Fibroblast of lung (primary cell): ENCODE measurements around the gene SEC22A. TPM values are rescaled to one million over a fixed set of nuclear protein-coding genes. Genes with fewer than 3 reads are reported as not detected.

ENCODE experiments used
- DNase-seq, 2 donors: peaks; one replicate each; pipeline versions ENCODE4 v3.0.0 to v3.0.0-alpha.2; 2010; ENCODE audit warnings: low read depth in 2 of 2
- H2AFZ ChIP-seq: 2 replicates; pipeline ENCODE4 v1.5.1; 2012; ENCODE audit warnings: low read length, control low read depth, inconsistent platforms
- H3K27ac ChIP-seq: 2 replicates; pipeline ENCODE4 v1.5.1; 2011; ENCODE audit warnings: low read length, control low read depth; ENCODE audit not compliant: insufficient read depth
- H3K27me3 ChIP-seq: 2 replicates; pipeline ENCODE4 v1.5.1; 2011; ENCODE audit warnings: mild to moderate bottlenecking, low read length; ENCODE audit not compliant: control insufficient read depth, insufficient read depth
- H3K36me3 ChIP-seq: 2 replicates; pipeline ENCODE4 v1.5.1; 2011; ENCODE audit warnings: low read length; ENCODE audit not compliant: control insufficient read depth, insufficient read depth
- H3K4me1 ChIP-seq: 2 replicates; pipeline ENCODE4 v1.5.1; 2011; ENCODE audit warnings: low read length; ENCODE audit not compliant: control insufficient read depth, insufficient read depth; ENCODE audit errors: extremely low read depth
- H3K4me2 ChIP-seq: 2 replicates; pipeline ENCODE4 v1.5.1; 2011; ENCODE audit warnings: low read length, control low read depth; ENCODE audit not compliant: insufficient read depth; ENCODE audit errors: extremely low read depth
- H3K4me3 ChIP-seq, 4 experiments: fragments of 200-600 bp in 1 of 4; sonication (generic) in 1 of 4; replicated peaks in 1 of 4; 2 replicates each; pipeline ENCODE4 v1.5.1; 2011 to 2016; ENCODE audit warnings: low read length in 4 of 4, low read depth in 3 of 4, mild to moderate bottlenecking in 3 of 4, control low read depth in 2 of 4, inconsistent platforms in 1 of 4, mixed read lengths in 1 of 4; ENCODE audit not compliant: insufficient read depth in 1 of 4; ENCODE audit errors: control extremely low read depth in 1 of 4
- H3K79me2 ChIP-seq: 2 replicates; pipeline ENCODE4 v1.5.1; 2012; ENCODE audit warnings: mild to moderate bottlenecking, low read length, inconsistent platforms; ENCODE audit not compliant: control insufficient read depth, insufficient read depth
- H3K9ac ChIP-seq: 2 replicates; pipeline ENCODE4 v1.5.1; 2011; ENCODE audit warnings: mild to moderate bottlenecking, low read length, control low read depth; ENCODE audit not compliant: insufficient read depth
- H3K9me3 ChIP-seq: 2 replicates; pipeline ENCODE4 v1.5.1; 2012; ENCODE audit warnings: low read depth, low read length; ENCODE audit not compliant: control insufficient read depth, insufficient read depth
- H4K20me1 ChIP-seq: 2 replicates; pipeline ENCODE4 v1.5.1; 2011; ENCODE audit warnings: low read length; ENCODE audit not compliant: control insufficient read depth, insufficient read depth; ENCODE audit errors: extremely low read depth
- CTCF ChIP-seq, 2 donors: IDR thresholded peaks in 1 of 2; conservative IDR thresholded peaks in 1 of 2; 1 replicate in 1 of 2; 2 replicates in 1 of 2; pipeline ENCODE4 v1.5.1; 2011 to 2012; ENCODE audit warnings: low read length in 2 of 2, control low read depth in 1 of 2, inconsistent platforms in 1 of 2, low read depth in 1 of 2, mild to moderate bottlenecking in 1 of 2
- EZH2 ChIP-seq: IDR thresholded peaks from 2 replicates; pipeline ENCODE4 v1.5.1; 2012; ENCODE audit warnings: low read length, control low read depth, mild to moderate bottlenecking; ENCODE audit errors: missing control alignments
- polyA plus RNA-seq, 2 donors: library from polyadenylated mRNA; depleted of rRNA in 1 of 2; stranded (reverse) in 1 of 2; unstranded in 1 of 2; fragments of >200 nt; gene quantifications; 2 replicates each; pipeline ENCODE4 v1.2.1, GENCODE V29; 2011 to 2012; ENCODE audit warnings: missing spikeins in 1 of 2
- total RNA-seq: library from RNA; depleted of rRNA; stranded (reverse); fragments of >200 nt; gene quantifications from 2 replicates; pipeline ENCODE4 v1.2.1, GENCODE V29; 2014

The SEC22A gene
- total and polyA plus RNA-seq, 2 donors (not counting 1 experiment from before 2014, with no cell fraction given): 45.4 to 52.7 TPM

- no peak overlapping the region for H3K4me2 ChIP-seq
- no peak for TF ChIP-seq CTCF (conservative IDR thresholded peaks at IDR 0.05 in 1 of 2, IDR thresholded peaks at IDR 0.05 in 1 of 2; ENCODE audit: low read depth in 1 of 2, low read length in 2 of 2)
- no peak for TF ChIP-seq EZH2
- DNase-seq: no peak
- H3K27ac ChIP-seq: no peak overlapping the region
- H2AFZ ChIP-seq: no peak overlapping the region
- no peaks in the 10 kb centered on the region for H3K79me2 ChIP-seq
- no peaks in the 10 kb centered on the region for H3K4me1 ChIP-seq
- no peaks in the 10 kb centered on the region for H4K20me1 ChIP-seq
- no peaks in the 10 kb centered on the region for H3K9me3 ChIP-seq
- peaks cover 9% of the 10 kb centered on the region for H3K27me3 ChIP-seq
- no peak overlapping the region for H3K9ac ChIP-seq
- no peaks in the 10 kb centered on the region for H3K36me3 ChIP-seq
- H3K4me3 ChIP-seq: no peak overlapping the region
These were observed 109.0 kb downstream of the SEC22A start for GRCh38 chr3:123310741-123311140.

GRCh38 chr3:123311201-123311600, 109.5 kb downstream of the SEC22A start:
- H3K36me3 ChIP-seq: no peaks in the 10 kb centered on the region
- no peak overlapping the region for H3K9ac ChIP-seq
- peaks cover 8% of the 10 kb centered on the region for H3K27me3 ChIP-seq
- H3K4me3 ChIP-seq: no peak overlapping the region
- no peaks in the 10 kb centered on the region for H3K9me3 ChIP-seq
- no peaks in the 10 kb centered on the region for H3K4me1 ChIP-seq
- H3K27ac ChIP-seq: no peak overlapping the region
- H3K79me2 ChIP-seq: no peaks in the 10 kb centered on the region
- no peak for DNase-seq
- H3K4me2 ChIP-seq: no peak overlapping the region
- H4K20me1 ChIP-seq: no peaks in the 10 kb centered on the region
- no peak overlapping the region for H2AFZ ChIP-seq
- TF ChIP-seq EZH2 (no peak), CTCF (conservative IDR thresholded peaks at IDR 0.05 in 1 of 2, IDR thresholded peaks at IDR 0.05 in 1 of 2; ENCODE audit: low read depth in 1 of 2, low read length in 2 of 2) (no peak)

GRCh38 chr3:123312331-123313265, 110.9 kb downstream of the SEC22A start:
- Histone ChIP-seq H3K36me3 (no peaks in the 10 kb centered on the region), H2AFZ (no peak overlapping the region), H3K4me3 (no peak overlapping the region), H3K4me1 (no peaks in the 10 kb centered on the region), H3K79me2 (no peaks in the 10 kb centered on the region), H3K27me3 (peaks cover 8% of the 10 kb centered on the region), H3K9me3 (no peaks in the 10 kb centered on the region), H3K9ac (no peak overlapping the region), H4K20me1 (no peaks in the 10 kb centered on the region), H3K4me2 (no peak overlapping the region), H3K27ac (no peak overlapping the region)
- TF ChIP-seq CTCF (conservative IDR thresholded peaks at IDR 0.05 in 1 of 2, IDR thresholded peaks at IDR 0.05 in 1 of 2; ENCODE audit: low read depth in 1 of 2, low read length in 2 of 2) (no peak), EZH2 (no peak)
- DNase-seq: no peak
